Astrocyte (in vitro differentiated cells and primary cell): Measurements from ENCODE around the gene POU2F1. TPM values are rescaled to one million over a fixed set of nuclear protein-coding genes. Genes with fewer than 3 reads are reported as not detected.
A peak's percentile ranks its signal among the peaks of the same experiment; 100 is the strongest.

Experiments
- DNase-seq: peaks from one replicate; pipeline ENCODE4 v3.0.0-alpha.2; 2010; ENCODE audit warnings: low read depth
- FAIRE-seq: peaks from 2 replicates; lab custom pipeline; 2011; peaks lifted over from hg19 to GRCh38; lab: Jason Lieb, UNC
- H2AFZ ChIP-seq: 2 replicates; pipeline ENCODE4 v1.6.0; 2012; ENCODE audit warnings: low read depth, low read length, inconsistent platforms
- H3K27ac ChIP-seq: 2 replicates; pipeline ENCODE4 v1.5.1; 2011; ENCODE audit warnings: low read depth, low read length, inconsistent platforms
- H3K27me3 ChIP-seq: 2 replicates; pipeline ENCODE4 v1.6.0; 2011; ENCODE audit warnings: low read length, inconsistent platforms; ENCODE audit not compliant: insufficient read depth
- H3K36me3 ChIP-seq: 2 replicates; pipeline ENCODE4 v1.5.1; 2011; ENCODE audit warnings: low read length, inconsistent platforms; ENCODE audit not compliant: insufficient read depth
- H3K4me1 ChIP-seq: 2 replicates; pipeline ENCODE4 v1.5.1; 2011; ENCODE audit warnings: low read length, inconsistent platforms; ENCODE audit not compliant: insufficient read depth
- H3K4me2 ChIP-seq: 2 replicates; pipeline ENCODE4 v1.6.0; 2012; ENCODE audit warnings: low read length, inconsistent platforms
- H3K4me3 ChIP-seq: 2 replicates; pipeline ENCODE4 v1.5.1; 2011; ENCODE audit warnings: low read depth, mild to moderate bottlenecking, low read length, inconsistent platforms; ENCODE audit not compliant: insufficient read depth
- H3K79me2 ChIP-seq: 2 replicates; pipeline ENCODE4 v1.6.0; 2012; ENCODE audit warnings: mild to moderate bottlenecking, low read length, inconsistent platforms; ENCODE audit not compliant: insufficient read depth
- H3K9ac ChIP-seq: 2 replicates; pipeline ENCODE4 v1.6.0; 2012; ENCODE audit warnings: mild to moderate bottlenecking, low read length, inconsistent platforms
- H3K9me3 ChIP-seq: 2 replicates; pipeline ENCODE4 v1.5.1; 2012; ENCODE audit warnings: low read depth, mild to moderate bottlenecking, low read length, inconsistent platforms; ENCODE audit not compliant: insufficient read depth
- H4K20me1 ChIP-seq: 2 replicates; pipeline ENCODE4 v1.6.0; 2012; ENCODE audit warnings: low read length, inconsistent platforms; ENCODE audit not compliant: insufficient read depth
- H3K27ac Mint-ChIP-seq: one replicate; pipeline ENCODE4 v1.8.0; 2021; ENCODE audit warnings: mild to moderate bottlenecking, mixed read lengths; ENCODE audit not compliant: unreplicated experiment
- H3K27me3 Mint-ChIP-seq: one replicate; pipeline ENCODE4 v1.8.0; 2021; ENCODE audit warnings: low read depth, mixed read lengths; ENCODE audit not compliant: unreplicated experiment
- H3K36me3 Mint-ChIP-seq: one replicate; pipeline ENCODE4 v1.8.0; 2021; ENCODE audit warnings: low read depth, mixed read lengths; ENCODE audit not compliant: unreplicated experiment
- H3K4me1 Mint-ChIP-seq: one replicate; pipeline ENCODE4 v1.8.0; 2021; ENCODE audit warnings: low read depth, mixed read lengths; ENCODE audit not compliant: unreplicated experiment
- H3K4me3 Mint-ChIP-seq: one replicate; pipeline ENCODE4 v1.8.0; 2021; ENCODE audit warnings: mild to moderate bottlenecking, moderate library complexity, mixed read lengths; ENCODE audit not compliant: unreplicated experiment
- H3K9me3 Mint-ChIP-seq: one replicate; pipeline ENCODE4 v1.8.0; 2021; ENCODE audit warnings: mild to moderate bottlenecking, mixed read lengths; ENCODE audit not compliant: unreplicated experiment
- CTCF ChIP-seq: IDR thresholded peaks from 2 replicates; pipeline ENCODE4 v1.5.1; 2011; ENCODE audit warnings: low read depth, mild to moderate bottlenecking, inconsistent platforms, low read length, moderate library complexity; ENCODE audit not compliant: insufficient read depth
- EZH2 ChIP-seq: IDR thresholded peaks from 2 replicates; pipeline ENCODE4 v1.6.1; 2012; ENCODE audit warnings: mild to moderate bottlenecking, low read length, inconsistent platforms; ENCODE audit not compliant: insufficient read depth
- total RNA-seq: library from RNA; stranded (reverse); gene quantifications from 2 replicates; pipeline ENCODE4 v1.2.1, GENCODE V29; 2021

The POU2F1 gene
- total RNA-seq, 1 donor from 2014 or later, result 21.7 TPM

- Histone ChIP-seq H4K20me1 (no peaks in the 10 kb centered on the region), H3K36me3 (no peaks in the 10 kb centered on the region), H3K27ac (no peak overlapping the region), H3K9ac (no peak overlapping the region), H3K79me2 (no peaks in the 10 kb centered on the region), H3K4me3 (no peak overlapping the region), H3K9me3 (no peaks in the 10 kb centered on the region), H2AFZ (no peak overlapping the region), H3K4me1 (no peaks in the 10 kb centered on the region), H3K27me3 (no peaks in the 10 kb centered on the region), H3K4me2 (no peak overlapping the region)
- DNase-seq (no peak), FAIRE-seq (no peak)
- H3K27ac Mint-ChIP-seq, result no peak overlapping the region
- H3K4me3 Mint-ChIP-seq, result no peak overlapping the region
- no peaks in the 10 kb centered on the region for H3K36me3 Mint-ChIP-seq
- TF ChIP-seq CTCF (peak; percentile 10), EZH2 (no peak)
- peaks cover 10% of the 10 kb centered on the region for H3K9me3 Mint-ChIP-seq
- H3K27me3 Mint-ChIP-seq, result no peaks in the 10 kb centered on the region
- peaks cover 7% of the 10 kb centered on the region for H3K4me1 Mint-ChIP-seq
Observed at GRCh38 chr1:167207940-167208623, 12.6 kb upstream of the POU2F1 start.

DNA sequence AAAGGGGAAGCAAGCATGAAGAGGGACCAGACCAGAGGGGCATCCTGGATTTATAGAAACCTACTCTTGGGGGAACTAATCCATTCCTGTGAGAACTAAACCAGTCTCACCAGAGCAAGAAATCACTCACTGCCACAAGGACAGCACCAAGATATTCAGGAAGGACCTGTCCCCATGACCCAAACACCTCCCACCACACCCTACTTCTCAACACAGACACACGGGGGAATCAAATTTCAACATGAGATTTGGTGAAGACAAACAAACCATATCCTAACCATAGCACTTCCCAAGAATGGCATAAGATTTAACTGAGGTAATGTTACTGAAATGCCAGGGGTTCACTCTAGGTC is 12.1 kb upstream of the POU2F1 start:
- Histone ChIP-seq H3K4me1 (no peaks in the 10 kb centered on the region), H2AFZ (no peak overlapping the region), H3K27ac (no peak overlapping the region), H3K9me3 (no peaks in the 10 kb centered on the region), H3K4me2 (no peak overlapping the region), H3K36me3 (no peaks in the 10 kb centered on the region), H3K79me2 (no peaks in the 10 kb centered on the region), H3K9ac (no peak overlapping the region), H3K27me3 (no peaks in the 10 kb centered on the region), H4K20me1 (no peaks in the 10 kb centered on the region), H3K4me3 (no peak overlapping the region)
- FAIRE-seq, result no peak
- DNase-seq, result no peak
- TF ChIP-seq EZH2 (no peak), CTCF (no peak)
- Mint-ChIP-seq H3K27ac (no peak overlapping the region), H3K4me3 (no peak overlapping the region), H3K4me1 (peaks cover 7% of the 10 kb centered on the region), H3K27me3 (no peaks in the 10 kb centered on the region), H3K9me3 (peaks cover 10% of the 10 kb centered on the region), H3K36me3 (no peaks in the 10 kb centered on the region)

GRCh38 chr1:167209044-167209443 is 11.6 kb upstream of the POU2F1 start:
- H3K4me1 ChIP-seq, result no peaks in the 10 kb centered on the region
- Mint-ChIP-seq H3K27ac (no peak overlapping the region), H3K36me3 (no peaks in the 10 kb centered on the region), H3K9me3 (peaks cover 10% of the 10 kb centered on the region), H3K4me1 (peaks cover 7% of the 10 kb centered on the region), H3K27me3 (no peaks in the 10 kb centered on the region), H3K4me3 (no peak overlapping the region)
- no peak for TF ChIP-seq EZH2
- TF ChIP-seq CTCF, result no peak
- FAIRE-seq (no peak), DNase-seq (no peak)
- no peak overlapping the region for H2AFZ ChIP-seq
- H3K4me2 ChIP-seq, result no peak overlapping the region
- no peaks in the 10 kb centered on the region for H3K9me3 ChIP-seq
- H3K4me3 ChIP-seq, result no peak overlapping the region
- H3K27me3 ChIP-seq, result no peaks in the 10 kb centered on the region
- no peak overlapping the region for H3K27ac ChIP-seq
- H3K36me3 ChIP-seq, result no peaks in the 10 kb centered on the region
- H3K9ac ChIP-seq, result no peak overlapping the region
- no peaks in the 10 kb centered on the region for H4K20me1 ChIP-seq
- no peaks in the 10 kb centered on the region for H3K79me2 ChIP-seq
